GM21528 (cell line): ENCODE data around the gene GUCY1B1.

ENCODE experiments used
- ATAC-seq: cut with Tn5 transposase; IDR thresholded peaks from one replicate; pipeline ENCODE4 v1.9.1; 2021; ENCODE audit warnings: mild to moderate bottlenecking, moderate library complexity; ENCODE audit not compliant: unreplicated experiment, low FRiP score

Gene GUCY1B1

GRCh38 chr4:155854582-155855226 lies 95.9 kb downstream of the GUCY1B1 start:
- ATAC-seq: no peak

GRCh38 chr4:155855897-155856296 lies 97.1 kb downstream of the GUCY1B1 start:
- ATAC-seq: no peak
